H1 (cell line): Measurements from ENCODE around the gene ARHGEF10L.

Experiments used
- CHD2 ChIP-seq: IDR thresholded peaks from 2 replicates; pipeline ENCODE4 v1.6.1; 2012; ENCODE audit warnings: low read length, improper control_type of control experiment
- CTCF ChIP-seq, 3 experiments: IDR thresholded peaks; 1 replicate in 2 of 3; 2 replicates in 1 of 3; pipeline versions ENCODE4 v1.5.1 to v1.6.1; 2011; ENCODE audit warnings: low read length in 3 of 3, mild to moderate bottlenecking in 3 of 3, inconsistent platforms in 2 of 3, low read depth in 1 of 3, moderate library complexity in 1 of 3; ENCODE audit not compliant: insufficient read depth in 1 of 3; ENCODE audit errors: control extremely low read depth in 1 of 3
- EP300 ChIP-seq, 2 experiments: IDR thresholded peaks; 1 replicate in 1 of 2; 2 replicates in 1 of 2; pipeline ENCODE4 v1.6.1; 2011 to 2012; ENCODE audit warnings: low read depth in 2 of 2, low read length in 2 of 2, mild to moderate bottlenecking in 2 of 2, borderline replicate concordance in 1 of 2, inconsistent platforms in 1 of 2, moderate library complexity in 1 of 2
- EZH2 ChIP-seq: fragments of 200-600 bp; sonication (generic); IDR thresholded peaks from 2 replicates; pipeline ENCODE4 v1.7.1; 2012; ENCODE audit warnings: low read depth, mild to moderate bottlenecking, moderate library complexity, low read length, inconsistent platforms; ENCODE audit not compliant: severe bottlenecking
- HDAC2 ChIP-seq, 2 experiments: fragments of 300-600 bp in 1 of 2; sonication (generic) in 1 of 2; IDR thresholded peaks; 2 replicates each; pipeline ENCODE4 v1.6.1; 2011 to 2012; ENCODE audit warnings: low read depth in 2 of 2, low read length in 2 of 2, mild to moderate bottlenecking in 2 of 2, moderate library complexity in 2 of 2, borderline replicate concordance in 1 of 2, inconsistent platforms in 1 of 2
- POLR2A ChIP-seq, 2 experiments: IDR thresholded peaks; 1 replicate in 1 of 2; 2 replicates in 1 of 2; pipeline ENCODE4 v1.6.1; 2011; ENCODE audit warnings: low read depth in 2 of 2, low read length in 2 of 2, mild to moderate bottlenecking in 2 of 2; ENCODE audit errors: control extremely low read depth in 1 of 2
- SP1 ChIP-seq: IDR thresholded peaks from 2 replicates; pipeline ENCODE4 v1.6.1; 2011; ENCODE audit warnings: low read depth, low read length
- SUZ12 ChIP-seq: fragments of 200-600 bp; sonication (generic); IDR thresholded peaks from 2 replicates; pipeline ENCODE4 v1.6.1; 2012; ENCODE audit warnings: mild to moderate bottlenecking, inconsistent platforms, low read length, moderate library complexity, mixed read lengths
- TAF1 ChIP-seq: IDR thresholded peaks from 2 replicates; pipeline ENCODE4 v1.6.1; 2011; ENCODE audit warnings: mild to moderate bottlenecking, low read depth, low read length
- USF2 ChIP-seq: IDR thresholded peaks from 2 replicates; pipeline ENCODE4 v1.6.1; 2011; ENCODE audit warnings: low read length, improper control_type of control experiment

GRCh38 chr1:17535300-17535936 lies 4.1 kb upstream of the ARHGEF10L start:
- no peak for TF ChIP-seq SUZ12
- TF ChIP-seq EP300 (IDR thresholded peaks at IDR 0.05; ENCODE audit: borderline replicate concordance in 1 of 2, low read depth in 2 of 2, low read length in 2 of 2): no peak
- no peak for TF ChIP-seq EZH2
- TF ChIP-seq POLR2A (IDR thresholded peaks at IDR 0.05; ENCODE audit: control extremely low read depth in 1 of 2, low read depth in 2 of 2, low read length in 2 of 2): no peak
- no peak for TF ChIP-seq CHD2
- no peak for TF ChIP-seq HDAC2 (IDR thresholded peaks at IDR 0.05; ENCODE audit: borderline replicate concordance in 1 of 2, low read depth in 2 of 2, low read length in 2 of 2)
- TF ChIP-seq CTCF (IDR thresholded peaks at IDR 0.05; ENCODE audit: control extremely low read depth in 1 of 3, insufficient read depth in 1 of 3, low read depth in 1 of 3, low read length in 3 of 3): no peak
- TF ChIP-seq TAF1: no peak
- TF ChIP-seq USF2: no peak
- no peak for TF ChIP-seq SP1
